ENCODE measurements around the gene AHCYL1.

DNA sequence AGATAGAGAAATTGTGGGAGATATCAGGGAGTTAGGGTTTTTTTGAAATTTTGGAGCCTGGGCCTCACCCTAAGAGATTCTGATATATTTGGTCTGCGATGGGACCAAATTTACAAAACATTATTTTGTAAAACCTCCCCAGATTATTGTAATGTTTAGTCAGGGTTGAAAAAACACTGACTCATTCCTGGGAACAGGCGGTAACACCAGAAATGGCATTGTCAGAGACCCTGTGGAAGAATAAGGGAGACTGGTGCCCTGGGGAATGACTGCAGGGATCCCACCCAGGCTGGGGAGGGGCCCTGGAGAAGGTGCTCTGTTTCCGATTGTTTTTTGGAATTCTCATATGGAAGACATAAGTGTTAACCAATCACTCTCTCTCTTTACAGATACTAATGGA lies 36.7 kb downstream of the AHCYL1 start:
- TF ChIP-seq, protein P1, sequence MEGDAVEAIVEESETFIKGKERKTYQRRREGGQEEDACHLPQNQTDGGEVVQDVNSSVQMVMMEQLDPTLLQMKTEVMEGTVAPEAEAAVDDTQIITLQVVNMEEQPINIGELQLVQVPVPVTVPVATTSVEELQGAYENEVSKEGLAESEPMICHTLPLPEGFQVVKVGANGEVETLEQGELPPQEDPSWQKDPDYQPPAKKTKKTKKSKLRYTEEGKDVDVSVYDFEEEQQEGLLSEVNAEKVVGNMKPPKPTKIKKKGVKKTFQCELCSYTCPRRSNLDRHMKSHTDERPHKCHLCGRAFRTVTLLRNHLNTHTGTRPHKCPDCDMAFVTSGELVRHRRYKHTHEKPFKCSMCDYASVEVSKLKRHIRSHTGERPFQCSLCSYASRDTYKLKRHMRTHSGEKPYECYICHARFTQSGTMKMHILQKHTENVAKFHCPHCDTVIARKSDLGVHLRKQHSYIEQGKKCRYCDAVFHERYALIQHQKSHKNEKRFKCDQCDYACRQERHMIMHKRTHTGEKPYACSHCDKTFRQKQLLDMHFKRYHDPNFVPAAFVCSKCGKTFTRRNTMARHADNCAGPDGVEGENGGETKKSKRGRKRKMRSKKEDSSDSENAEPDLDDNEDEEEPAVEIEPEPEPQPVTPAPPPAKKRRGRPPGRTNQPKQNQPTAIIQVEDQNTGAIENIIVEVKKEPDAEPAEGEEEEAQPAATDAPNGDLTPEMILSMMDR (optimal IDR thresholded peaks at IDR 0.05 in 1 of 3, IDR thresholded peaks at IDR 0.05 in 1 of 3, conservative IDR thresholded peaks at IDR 0.05 in 1 of 3; ENCODE audit: extremely low read depth in 1 of 3, insufficient read depth in 2 of 3, low read length in 3 of 3) = no peak
- TF ChIP-seq EZH2 (IDR thresholded peaks at IDR 0.05; ENCODE audit: low read length) = no peak
